SW 1271 (cell line): Measurements from ENCODE around the gene UPF3A.
"Not testable (repeated sequence)": the region's sequence is repeated elsewhere in the genome, so short reads cannot be mapped to it uniquely, and the experiment has no call there.

ENCODE experiments used
- DNase-seq, 2 experiments: peaks; one replicate each; lab custom pipeline; 2025; lab: John Stamatoyannopoulos, UW

Gene UPF3A

GRCh38 chr13:114336457-114336856, 55.1 kb downstream of the UPF3A start:
- not testable (repeated sequence) for DNase-seq

- no peak for DNase-seq
Measured at GRCh38 chr13:114338959-114339358, 57.6 kb downstream of the UPF3A start.

GRCh38 chr13:114339857-114340534, 58.6 kb downstream of the UPF3A start:
- DNase-seq = peak in 1 of 2 experiments; percentile 3

- DNase-seq = no peak
Measured at GRCh38 chr13:114341003-114341777, 59.8 kb downstream of the UPF3A start.

GRCh38 chr13:114347256-114347655, 65.9 kb downstream of the UPF3A start:
- not testable (repeated sequence) for DNase-seq

DNA sequence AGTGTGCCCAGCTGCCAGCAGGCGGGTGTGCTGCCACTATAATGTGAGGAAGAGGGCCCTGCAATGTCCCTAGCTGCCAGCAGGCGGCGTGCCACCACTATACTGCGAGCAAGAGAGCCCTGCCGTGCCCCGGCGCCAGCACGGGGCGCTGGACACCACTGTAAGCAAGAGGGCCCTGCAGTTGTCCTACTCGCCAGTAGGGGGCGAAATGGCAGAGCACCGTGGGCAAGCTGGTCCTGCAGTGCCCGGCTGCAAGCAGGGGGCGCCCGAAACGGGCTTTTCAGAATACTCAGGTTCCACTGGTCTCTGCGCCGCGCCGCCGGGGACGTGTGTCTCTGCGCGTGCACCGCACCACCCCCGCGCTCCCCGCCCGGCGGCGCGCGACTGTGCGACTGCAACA, 71.4 kb downstream of the UPF3A start:
- not testable (repeated sequence) for DNase-seq

DNA sequence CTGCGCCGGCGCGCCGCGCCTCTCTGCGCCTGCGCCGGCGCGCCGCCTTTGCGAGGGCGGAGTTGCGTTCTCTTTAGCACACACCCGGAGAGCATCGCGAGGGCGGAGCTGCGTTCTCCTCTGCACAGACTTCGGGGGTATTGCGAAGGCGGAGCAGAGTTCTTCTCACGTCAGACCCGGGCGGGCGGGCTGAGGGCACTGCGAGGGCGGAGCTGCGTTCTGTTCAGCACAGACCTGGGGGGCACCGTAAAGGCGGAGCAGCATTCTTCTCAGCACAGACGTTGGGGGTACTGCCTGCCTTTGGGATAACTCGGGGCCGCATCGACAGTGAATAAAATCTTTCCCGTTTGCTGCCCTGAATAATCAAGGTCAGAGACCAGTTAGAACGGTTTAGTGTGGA, 72.0 kb downstream of the UPF3A start:
- not testable (repeated sequence) for DNase-seq
